Thoracic aorta (tissue), 2 donors: Measurements from ENCODE around the gene TEX26. TPM values are rescaled to one million over a fixed set of nuclear protein-coding genes. Genes with fewer than 3 reads are reported as not detected.

ENCODE experiments used
- total RNA-seq, 2 donors: library from RNA; depleted of rRNA; stranded (reverse); fragments of >200 nt; gene quantifications; one replicate each; pipeline versions ENCODE4 v1.1.0 to v1.2.3, GENCODE V29; 2016

Gene TEX26
- total RNA-seq, 2 donors from 2014 or later: not detected

Other genes starting within 250 kb of the TEX26 start
- gene ALOX5AP, start 197.1 kb upstream of the TEX26 start, total RNA-seq: 10 to 100 TPM; 27.5 to 69.9 TPM
- 100 to 1,000 TPM; 163 to 634 TPM for gene MEDAG, start 26.4 kb upstream of the TEX26 start, total RNA-seq
- 10 to 100 TPM; 21.4 to 52.7 TPM for gene HSPH1, start 229.2 kb downstream of the TEX26 start, total RNA-seq